GM12892 (cell line): ENCODE results near the gene RALY.

Source experiments
- DNase-seq: peaks from one replicate; pipeline ENCODE4 v3.0.0; 2011; ENCODE audit not compliant: insufficient read length
- FAIRE-seq: peaks from 2 replicates; lab custom pipeline; 2011; peaks lifted over from hg19 to GRCh38; lab: Jason Lieb, UNC
- POLR2A ChIP-seq: IDR thresholded peaks from 2 replicates; pipeline ENCODE4 v1.6.1; 2011; ENCODE audit warnings: low read depth, low read length, control low read depth
- POLR2AphosphoS5 ChIP-seq: IDR thresholded peaks from 2 replicates; pipeline ENCODE4 v1.6.1; 2011; ENCODE audit warnings: low read depth, low read length, control low read depth
- TAF1 ChIP-seq: IDR thresholded peaks from 2 replicates; pipeline ENCODE4 v1.6.1; 2011; ENCODE audit warnings: low read depth, mild to moderate bottlenecking, control low read depth, low read length, borderline replicate concordance

The RALY gene

GRCh38 chr20:34089175-34089479 is 95.4 kb downstream of the RALY start:
- TF ChIP-seq POLR2AphosphoS5 = no peak
- no peak for TF ChIP-seq TAF1
- TF ChIP-seq POLR2A = no peak
- DNase-seq (no peak), FAIRE-seq (no peak)

- FAIRE-seq = no peak
- TF ChIP-seq POLR2A = no peak
- no peak for DNase-seq
These were observed 96.1 kb downstream of the RALY start for GRCh38 chr20:34089655-34090345.

GRCh38 chr20:34090645-34091044 is 96.9 kb downstream of the RALY start:
- FAIRE-seq (no peak), DNase-seq (no peak)
- no peak for TF ChIP-seq TAF1
- TF ChIP-seq POLR2AphosphoS5 = no peak
- TF ChIP-seq POLR2A = no peak

GRCh38 chr20:34091637-34092200 is 98.0 kb downstream of the RALY start:
- DNase-seq = no peak
- FAIRE-seq = no peak
- no peak for TF ChIP-seq TAF1
- TF ChIP-seq POLR2A = no peak
- TF ChIP-seq POLR2AphosphoS5 = no peak

- DNase-seq (no peak), FAIRE-seq (no peak)
- TF ChIP-seq TAF1 (no peak), POLR2AphosphoS5 (no peak)
These were observed 100.2 kb downstream of the RALY start for GRCh38 chr20:34093895-34094294.

GRCh38 chr20:34095825-34096224 is 102.1 kb downstream of the RALY start:
- no peak for FAIRE-seq
- no peak for DNase-seq
- TF ChIP-seq POLR2A = no peak
- no peak for TF ChIP-seq POLR2AphosphoS5
- no peak for TF ChIP-seq TAF1

GRCh38 chr20:34096699-34097444 is 103.2 kb downstream of the RALY start:
- FAIRE-seq (no peak), DNase-seq (no peak)
- TF ChIP-seq POLR2A (no peak), TAF1 (no peak), POLR2AphosphoS5 (no peak; the same call in 1 of the 2 replicates)

- FAIRE-seq (no peak), DNase-seq (no peak)
- TF ChIP-seq TAF1 (no peak), POLR2AphosphoS5 (no peak), POLR2A (no peak)
These were observed 104.9 kb downstream of the RALY start for GRCh38 chr20:34098570-34098969.

GRCh38 chr20:34099675-34100074 is 106.0 kb downstream of the RALY start:
- no peak for DNase-seq
- no peak for FAIRE-seq
- TF ChIP-seq POLR2A = no peak
- no peak for TF ChIP-seq POLR2AphosphoS5
- TF ChIP-seq TAF1 = no peak

GRCh38 chr20:34100576-34100975 is 106.9 kb downstream of the RALY start:
- no peak for FAIRE-seq
- TF ChIP-seq TAF1 = no peak
- no peak for TF ChIP-seq POLR2A
- no peak for TF ChIP-seq POLR2AphosphoS5
- no peak for DNase-seq

- FAIRE-seq = no peak
- no peak for TF ChIP-seq TAF1
- no peak for TF ChIP-seq POLR2AphosphoS5
- no peak for TF ChIP-seq POLR2A
- DNase-seq = no peak
These were observed 108.6 kb downstream of the RALY start for GRCh38 chr20:34102342-34102741.

- no peak for FAIRE-seq
- DNase-seq = no peak
- no peak for TF ChIP-seq POLR2AphosphoS5
- no peak for TF ChIP-seq POLR2A
- no peak for TF ChIP-seq TAF1
These were observed 110.3 kb downstream of the RALY start for GRCh38 chr20:34104059-34104458.
